Measurements from ENCODE around the gene COX11.

- TF ChIP-seq EZH2 (IDR thresholded peaks at IDR 0.05; ENCODE audit: borderline replicate concordance, low read depth, low read length, severe bottlenecking) (no peak), CTCF (IDR thresholded peaks at IDR 0.05; ENCODE audit: borderline replicate concordance, extremely low read depth, low read length, poor library complexity, severe bottlenecking) (no peak)
Observed at GRCh38 chr17:54996441-54996840, 28.0 kb upstream of the COX11 start.

Measured in DND-41 (cell line).